Measurements from ENCODE around the gene TMEM269.

- TF ChIP-seq CTCF (IDR thresholded peaks at IDR 0.05) (no peak), POLR2A (IDR thresholded peaks at IDR 0.05) (no peak), POLR2AphosphoS5 (IDR thresholded peaks at IDR 0.05) (no peak)
These were observed 59.9 kb downstream of the TMEM269 start for GRCh38 chr1:42844592-42845140.
